ENCODE data around the gene FARS2. TPM values are rescaled to one million over a fixed set of nuclear protein-coding genes. Genes with fewer than 3 reads are reported as not detected.
"Not testable (repeated sequence)": the region's sequence is repeated elsewhere in the genome, so short reads cannot be mapped to it uniquely, and the experiment has no call there.

The FARS2 gene
- total and polyA plus RNA-seq, 2 experiments from 2014 or later: 9.9 to 15.4 TPM

DNA sequence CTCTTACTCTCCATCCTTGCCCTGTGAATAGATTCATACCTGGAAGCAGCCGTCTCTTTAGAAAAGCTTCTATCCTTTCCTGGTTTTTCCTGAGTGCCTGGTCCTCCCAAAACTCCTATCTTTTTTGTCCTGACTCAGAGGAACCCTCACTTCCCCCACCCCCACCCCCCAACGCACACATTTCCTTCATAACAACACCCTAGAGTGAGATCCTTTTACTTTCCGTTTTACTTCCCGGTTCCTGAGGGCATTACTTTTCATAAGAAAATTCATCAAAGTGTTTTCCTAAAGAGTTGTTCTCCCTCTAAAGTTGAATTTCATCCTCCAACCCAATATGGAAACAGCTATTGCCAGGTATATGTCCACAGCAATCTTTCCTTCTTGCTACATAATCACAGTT lies 418.4 kb downstream of the FARS2 start:
- Histone ChIP-seq H2AFZ (no peak overlapping the region), H3K36me3 (replicated peaks; ENCODE audit: insufficient read depth, low read depth) (no peaks in the 10 kb centered on the region), H3K79me2 (no peaks in the 10 kb centered on the region), H3K4me1 (ENCODE audit: insufficient read depth) (no peaks in the 10 kb centered on the region), H4K20me1 (ENCODE audit: insufficient read depth, poor library complexity, severe bottlenecking) (no peaks in the 10 kb centered on the region), H3K4me3 (no peak overlapping the region), H3K27ac (no peak overlapping the region), H3K27me3 (no peaks in the 10 kb centered on the region), H3K9me2 (replicated peaks; ENCODE audit: insufficient read depth) (no peaks in the 10 kb centered on the region), H3K9me3 (ENCODE audit: low read depth) (no peaks in the 10 kb centered on the region), H3K4me2 (no peak overlapping the region)
- 50% methylated on average over 4 of the region's 4 CpGs for WGBS (ENCODE audit: low lambda C conversion rate, missing lambda C conversion rate)
- DNase-seq (ENCODE audit: low spot score): no peak
- TF ChIP-seq EZH2phosphoT487 (IDR thresholded peaks at IDR 0.05; ENCODE audit: low read depth, severe bottlenecking, unreplicated experiment) (no peak), EZH2 (IDR thresholded peaks at IDR 0.05; ENCODE audit: borderline replicate concordance) (no peak)
- TF ChIP-seq, protein P1, sequence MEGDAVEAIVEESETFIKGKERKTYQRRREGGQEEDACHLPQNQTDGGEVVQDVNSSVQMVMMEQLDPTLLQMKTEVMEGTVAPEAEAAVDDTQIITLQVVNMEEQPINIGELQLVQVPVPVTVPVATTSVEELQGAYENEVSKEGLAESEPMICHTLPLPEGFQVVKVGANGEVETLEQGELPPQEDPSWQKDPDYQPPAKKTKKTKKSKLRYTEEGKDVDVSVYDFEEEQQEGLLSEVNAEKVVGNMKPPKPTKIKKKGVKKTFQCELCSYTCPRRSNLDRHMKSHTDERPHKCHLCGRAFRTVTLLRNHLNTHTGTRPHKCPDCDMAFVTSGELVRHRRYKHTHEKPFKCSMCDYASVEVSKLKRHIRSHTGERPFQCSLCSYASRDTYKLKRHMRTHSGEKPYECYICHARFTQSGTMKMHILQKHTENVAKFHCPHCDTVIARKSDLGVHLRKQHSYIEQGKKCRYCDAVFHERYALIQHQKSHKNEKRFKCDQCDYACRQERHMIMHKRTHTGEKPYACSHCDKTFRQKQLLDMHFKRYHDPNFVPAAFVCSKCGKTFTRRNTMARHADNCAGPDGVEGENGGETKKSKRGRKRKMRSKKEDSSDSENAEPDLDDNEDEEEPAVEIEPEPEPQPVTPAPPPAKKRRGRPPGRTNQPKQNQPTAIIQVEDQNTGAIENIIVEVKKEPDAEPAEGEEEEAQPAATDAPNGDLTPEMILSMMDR (IDR thresholded peaks at IDR 0.05; ENCODE audit: poor library complexity): no peak

DNA sequence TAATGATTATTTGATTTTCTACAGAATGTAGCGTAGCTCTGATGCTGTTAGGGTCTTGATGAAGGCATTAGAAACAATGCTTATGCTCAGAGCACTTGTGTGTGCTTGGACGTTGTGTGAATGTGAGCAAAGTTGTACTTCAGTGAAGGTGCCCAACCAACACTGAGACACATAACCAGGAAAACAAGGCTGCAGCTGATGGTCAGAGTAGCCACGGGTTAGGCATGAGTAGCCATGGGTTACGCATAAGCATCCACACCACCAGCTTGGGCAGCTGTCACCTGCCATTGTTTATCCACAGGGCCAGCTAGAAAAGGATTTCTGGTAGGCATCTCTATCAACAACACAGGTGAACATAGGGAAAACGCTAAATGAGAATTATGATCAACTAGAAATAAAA lies 418.8 kb downstream of the FARS2 start:
- TF ChIP-seq, protein P1 (IDR thresholded peaks at IDR 0.05; ENCODE audit: poor library complexity): no peak
- TF ChIP-seq EZH2 (IDR thresholded peaks at IDR 0.05; ENCODE audit: borderline replicate concordance) (no peak), EZH2phosphoT487 (IDR thresholded peaks at IDR 0.05; ENCODE audit: low read depth, severe bottlenecking, unreplicated experiment) (no peak)
- 93% methylated on average over 5 of the region's 5 CpGs for WGBS (ENCODE audit: low lambda C conversion rate, missing lambda C conversion rate)

DNA sequence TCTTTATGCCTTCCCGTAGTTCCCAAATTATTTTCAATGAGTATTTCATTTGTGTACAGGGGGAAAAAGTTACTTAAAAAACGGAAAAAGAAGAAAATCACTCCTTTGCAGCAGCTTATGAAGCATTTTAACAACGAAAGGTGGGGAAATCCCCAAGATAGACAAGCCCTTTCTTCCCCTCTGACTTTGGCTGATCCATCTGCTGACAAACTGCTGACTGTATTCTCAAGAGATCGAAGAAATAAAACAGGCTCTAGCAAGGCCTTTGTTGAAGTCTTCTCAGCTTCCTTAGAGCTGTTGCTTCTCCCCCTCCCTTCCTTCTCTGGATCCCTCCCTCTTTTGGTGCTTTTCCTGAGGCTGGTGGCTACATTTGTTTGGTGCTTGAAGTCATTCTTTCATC lies 420.2 kb downstream of the FARS2 start:
- no peak overlapping the region for H2AFZ ChIP-seq
- no peaks in the 10 kb centered on the region for H3K36me3 ChIP-seq (replicated peaks; ENCODE audit: insufficient read depth, low read depth)
- no peaks in the 10 kb centered on the region for H3K4me1 ChIP-seq (ENCODE audit: insufficient read depth)
- no peaks in the 10 kb centered on the region for H3K27me3 ChIP-seq
- H4K20me1 ChIP-seq (ENCODE audit: insufficient read depth, poor library complexity, severe bottlenecking): no peaks in the 10 kb centered on the region
- H3K4me2 ChIP-seq: no peak overlapping the region
- no peaks in the 10 kb centered on the region for H3K79me2 ChIP-seq
- H3K27ac ChIP-seq: no peak overlapping the region
- no peaks in the 10 kb centered on the region for H3K9me2 ChIP-seq (replicated peaks; ENCODE audit: insufficient read depth)
- H3K9me3 ChIP-seq (ENCODE audit: low read depth): no peaks in the 10 kb centered on the region
- WGBS (ENCODE audit: low lambda C conversion rate, missing lambda C conversion rate): 83% methylated on average over 4 of the region's 4 CpGs
- TF ChIP-seq EZH2phosphoT487 (IDR thresholded peaks at IDR 0.05; ENCODE audit: low read depth, severe bottlenecking, unreplicated experiment) (no peak), EZH2 (IDR thresholded peaks at IDR 0.05; ENCODE audit: borderline replicate concordance) (no peak)
- TF ChIP-seq, protein P1 (IDR thresholded peaks at IDR 0.05; ENCODE audit: poor library complexity): no peak
- H3K4me3 ChIP-seq: no peak overlapping the region
- DNase-seq (ENCODE audit: low spot score): no peak

More for the DNA sequence above, 418.8 kb downstream of the FARS2 start:
- no peak overlapping the region for H3K27ac ChIP-seq
- H3K9me2 ChIP-seq (replicated peaks; ENCODE audit: insufficient read depth): no peaks in the 10 kb centered on the region
- H3K4me2 ChIP-seq: no peak overlapping the region
- no peaks in the 10 kb centered on the region for H3K79me2 ChIP-seq
- no peaks in the 10 kb centered on the region for H3K36me3 ChIP-seq (replicated peaks; ENCODE audit: insufficient read depth, low read depth)
- no peak overlapping the region for H3K4me3 ChIP-seq
- no peaks in the 10 kb centered on the region for H3K27me3 ChIP-seq
- no peaks in the 10 kb centered on the region for H3K9me3 ChIP-seq (ENCODE audit: low read depth)
- H3K4me1 ChIP-seq (ENCODE audit: insufficient read depth): no peaks in the 10 kb centered on the region
- no peaks in the 10 kb centered on the region for H4K20me1 ChIP-seq (ENCODE audit: insufficient read depth, poor library complexity, severe bottlenecking)
- no peak overlapping the region for H2AFZ ChIP-seq
- DNase-seq (ENCODE audit: low spot score): no peak

DNA sequence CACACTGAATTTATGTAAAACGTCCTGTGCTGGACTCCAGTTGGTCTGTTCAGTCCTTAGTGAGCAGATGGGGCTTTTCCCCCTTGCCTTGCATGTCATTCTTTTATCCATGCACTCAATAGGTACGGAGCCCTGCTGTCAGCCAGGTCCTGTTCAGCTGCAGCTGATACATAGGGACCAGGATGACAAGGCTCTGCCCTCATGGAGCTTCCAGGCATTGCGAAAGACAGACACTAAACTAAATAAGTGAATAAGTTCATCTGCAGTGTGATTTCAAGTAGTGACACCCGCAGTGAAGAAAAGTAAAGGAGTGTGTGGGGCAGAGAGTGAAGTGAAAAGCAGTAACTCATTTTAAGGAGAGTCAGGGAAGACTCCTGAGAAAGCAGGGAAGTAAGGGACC lies 421.2 kb downstream of the FARS2 start:
- TF ChIP-seq EZH2phosphoT487 (IDR thresholded peaks at IDR 0.05; ENCODE audit: low read depth, severe bottlenecking, unreplicated experiment) (no peak), EZH2 (IDR thresholded peaks at IDR 0.05; ENCODE audit: borderline replicate concordance) (no peak)
- TF ChIP-seq, protein P1 (IDR thresholded peaks at IDR 0.05; ENCODE audit: poor library complexity): no peak
- no peak for DNase-seq (ENCODE audit: low spot score)
- Histone ChIP-seq H2AFZ (no peak overlapping the region), H3K27me3 (no peaks in the 10 kb centered on the region), H3K27ac (no peak overlapping the region), H4K20me1 (ENCODE audit: insufficient read depth, poor library complexity, severe bottlenecking) (no peaks in the 10 kb centered on the region), H3K9me2 (replicated peaks; ENCODE audit: insufficient read depth) (no peaks in the 10 kb centered on the region), H3K79me2 (no peaks in the 10 kb centered on the region), H3K9me3 (ENCODE audit: low read depth) (no peaks in the 10 kb centered on the region), H3K36me3 (replicated peaks; ENCODE audit: insufficient read depth, low read depth) (no peaks in the 10 kb centered on the region), H3K4me1 (ENCODE audit: insufficient read depth) (no peaks in the 10 kb centered on the region), H3K4me2 (no peak overlapping the region), H3K4me3 (no peak overlapping the region)
- WGBS (ENCODE audit: low lambda C conversion rate, missing lambda C conversion rate): 97% methylated on average over 4 of the region's 4 CpGs

DNA sequence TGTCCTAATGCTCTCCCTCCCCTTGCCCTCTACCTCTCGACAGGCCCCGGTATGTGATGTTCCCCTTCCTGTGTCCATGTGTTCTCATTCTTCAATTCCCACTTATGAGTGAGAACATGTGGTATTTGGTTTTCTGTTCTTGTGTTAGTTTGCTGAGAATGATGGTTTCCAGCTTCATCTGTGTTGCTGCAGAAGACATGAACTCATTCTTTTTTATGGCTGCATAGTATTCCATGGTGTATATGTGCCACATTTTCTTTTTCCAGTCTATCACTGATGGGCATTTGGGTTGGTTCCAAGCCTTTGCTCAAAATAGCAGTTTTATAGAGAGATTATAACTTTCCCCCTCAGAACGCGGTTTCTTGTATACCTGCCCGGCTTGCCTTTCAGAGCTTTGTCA lies 422.4 kb downstream of the FARS2 start:
- H3K4me2 ChIP-seq; H3K9me3 ChIP-seq (ENCODE audit: low read depth); H3K9me2 ChIP-seq (replicated peaks; ENCODE audit: insufficient read depth); H4K20me1 ChIP-seq (ENCODE audit: insufficient read depth, poor library complexity, severe bottlenecking); H3K27me3 ChIP-seq; H3K4me1 ChIP-seq (ENCODE audit: insufficient read depth); H2AFZ ChIP-seq; DNase-seq (ENCODE audit: low spot score); H3K4me3 ChIP-seq; H3K36me3 ChIP-seq (replicated peaks; ENCODE audit: insufficient read depth, low read depth); H3K79me2 ChIP-seq; H3K27ac ChIP-seq: not testable (repeated sequence)
- WGBS (ENCODE audit: low lambda C conversion rate, missing lambda C conversion rate): 79% methylated on average over 5 of the region's 5 CpGs

All from hepatocyte (in vitro differentiated cells).